HUES6 (cell line): ENCODE data around the gene MBTD1.
"Not testable (repeated sequence)": the region's sequence is repeated elsewhere in the genome, so short reads cannot be mapped to it uniquely, and the experiment has no call there.

Source experiments
- H3K27ac ChIP-seq: 2 replicates; pipeline ENCODE4 v1.7.0; 2013; ENCODE audit warnings: low read depth, mild to moderate bottlenecking, low read length, inconsistent platforms
- H3K27me3 ChIP-seq: 2 replicates; pipeline ENCODE4 v1.6.1; 2013; ENCODE audit warnings: low read length; ENCODE audit not compliant: control insufficient read depth, insufficient read depth
- H3K36me3 ChIP-seq: 2 replicates; pipeline ENCODE4 v1.6.1; 2013; ENCODE audit warnings: low read length; ENCODE audit not compliant: control insufficient read depth, insufficient read depth
- H3K4me1 ChIP-seq: 2 replicates; pipeline ENCODE4 v1.6.1; 2013; ENCODE audit warnings: low read length; ENCODE audit not compliant: control insufficient read depth, insufficient read depth
- H3K4me3 ChIP-seq: 2 replicates; pipeline ENCODE4 v1.5.1; 2013; ENCODE audit warnings: low read depth, low read length
- H3K9ac ChIP-seq: one replicate; pipeline ENCODE4 v1.6.1; 2013; ENCODE audit warnings: mild to moderate bottlenecking, low read length
- H3K9me3 ChIP-seq: 2 replicates; pipeline ENCODE4 v1.6.1; 2013; ENCODE audit warnings: low read depth, low read length; ENCODE audit not compliant: control insufficient read depth, insufficient read depth

The MBTD1 gene

DNA sequence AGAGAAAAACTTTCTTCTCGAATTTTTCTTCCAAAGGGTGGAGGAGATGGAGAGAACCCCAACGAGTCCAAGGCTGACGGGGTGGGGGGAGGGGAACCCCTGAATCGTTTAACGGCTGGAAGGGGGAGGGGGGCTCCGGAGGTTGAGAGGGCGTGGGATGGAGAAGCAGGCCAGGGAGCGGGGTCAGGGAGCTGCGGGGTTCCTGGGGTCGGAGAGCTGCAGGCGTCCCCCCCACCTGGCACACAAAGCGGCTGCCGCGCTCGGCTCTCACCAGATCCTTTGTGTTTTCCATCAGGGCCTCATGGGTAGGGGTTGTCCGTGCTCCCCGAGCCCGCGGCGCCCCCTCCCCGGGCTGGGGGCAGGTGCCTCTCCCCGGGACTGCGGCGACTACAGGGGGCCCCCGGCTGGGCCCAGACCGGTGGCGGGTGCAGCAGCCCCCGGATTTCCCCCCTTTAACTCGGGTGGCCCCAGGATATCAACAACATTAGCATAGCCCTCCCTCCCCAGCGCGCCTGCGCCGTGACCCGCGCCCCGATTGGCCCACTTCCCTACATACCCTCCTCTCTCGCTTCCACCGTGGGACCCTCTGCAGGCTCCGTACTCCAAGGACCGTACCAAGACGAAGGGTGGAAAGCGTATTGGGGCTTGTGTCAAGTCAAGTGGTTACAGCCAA, at the start of gene MBTD1:
Gene MBTD1, minus strand, starts transcription at position 486 of the 673 bp plus-strand sequence. CDS start 34,888 bp downstream, outside the sequence.
- H3K4me1 ChIP-seq, result peaks cover 24% of the 10 kb centered on the region; the same call in 1 of the 2 replicates
- peaks cover 49% of the 10 kb centered on the region for H3K36me3 ChIP-seq
- H3K9ac ChIP-seq, result peak within 1 kb of the TSS; percentile 97

GRCh38 chr17:51305182-51305581, 45.3 kb upstream of the MBTD1 start:
- H3K27me3 ChIP-seq, result no peaks in the 10 kb centered on the region
- H3K4me1 ChIP-seq, result peaks cover 15% of the 10 kb centered on the region
- no peak overlapping the region for H3K9ac ChIP-seq
- H3K27ac ChIP-seq, result no peak overlapping the region
- H3K36me3 ChIP-seq, result no peaks in the 10 kb centered on the region
- H3K9me3 ChIP-seq, result peaks cover 11% of the 10 kb centered on the region; the same call in 1 of the 2 replicates
- no peak overlapping the region for H3K4me3 ChIP-seq

More for the DNA sequence above, at the start of gene MBTD1:
- no peaks in the 10 kb centered on the region for H3K9me3 ChIP-seq
- H3K27ac ChIP-seq, result peak within 1 kb of the TSS; percentile 97
- no peaks in the 10 kb centered on the region for H3K27me3 ChIP-seq
- peak within 1 kb of the TSS; percentile 77 for H3K4me3 ChIP-seq

GRCh38 chr17:51299859-51300258, 40.0 kb upstream of the MBTD1 start:
- H3K36me3 ChIP-seq, result peaks cover 25% of the 10 kb centered on the region
- H3K9ac ChIP-seq, result no peak overlapping the region
- peaks cover 28% of the 10 kb centered on the region for H3K4me1 ChIP-seq
- H3K27ac ChIP-seq, result no peak overlapping the region
- no peak overlapping the region for H3K4me3 ChIP-seq
- H3K9me3 ChIP-seq, result peaks cover under 1% of the 10 kb centered on the region; the same call in 1 of the 2 replicates
- H3K27me3 ChIP-seq, result no peaks in the 10 kb centered on the region

DNA sequence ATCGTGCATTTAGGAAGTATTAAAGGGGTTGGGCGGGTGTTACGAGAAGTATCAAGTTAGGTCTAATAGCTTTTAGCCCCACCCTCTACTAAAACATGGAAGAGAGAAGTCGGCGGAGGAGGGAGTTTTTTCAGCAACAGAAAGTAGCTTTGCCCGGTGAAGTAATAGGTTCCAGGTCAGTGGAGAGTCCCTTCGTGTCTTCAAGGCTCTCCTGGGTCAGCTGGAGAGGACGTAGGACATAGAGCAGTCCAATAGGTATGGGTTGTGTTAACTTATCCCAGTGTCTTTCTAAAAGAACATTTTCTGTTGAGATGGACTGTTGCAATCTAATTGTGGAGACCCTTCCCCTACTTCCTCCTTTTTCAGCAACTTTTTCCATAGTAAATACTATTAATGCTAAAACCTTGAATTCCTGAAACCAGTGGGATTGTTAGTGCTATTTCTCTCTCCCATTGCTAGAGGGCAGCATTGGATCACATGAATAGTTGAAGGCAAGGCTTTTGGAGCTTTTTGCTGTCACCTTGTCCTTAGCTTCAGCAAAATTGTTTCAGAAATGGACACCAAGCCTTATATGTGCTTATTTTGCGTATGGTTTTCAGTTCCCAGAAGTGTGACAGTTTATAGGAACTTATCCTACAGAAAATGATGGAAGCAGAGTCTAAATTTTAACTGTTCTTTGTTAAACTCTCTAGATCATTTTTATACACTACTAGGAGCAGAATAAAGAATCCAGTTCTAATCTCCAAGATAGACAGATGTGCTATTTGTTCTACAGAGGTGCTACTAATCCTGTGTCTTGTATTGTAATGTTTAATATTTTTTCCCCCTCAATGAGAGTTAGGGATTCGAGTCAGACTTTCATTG, 38.9 kb upstream of the MBTD1 start:
- Histone ChIP-seq H3K9ac (no peak overlapping the region), H3K27ac (peak overlapping the region; percentile 38; the same call in 1 of the 2 replicates), H3K4me3 (no peak overlapping the region), H3K36me3 (peaks cover 31% of the 10 kb centered on the region), H3K9me3 (no peaks in the 10 kb centered on the region), H3K4me1 (peaks cover 28% of the 10 kb centered on the region), H3K27me3 (no peaks in the 10 kb centered on the region)

- not testable (repeated sequence) for H3K9me3 ChIP-seq, H3K9ac ChIP-seq, H3K27me3 ChIP-seq, H3K4me3 ChIP-seq, H3K27ac ChIP-seq, H3K4me1 ChIP-seq
- H3K36me3 ChIP-seq, result peaks cover 67% of the 10 kb centered on the region
Measured at GRCh38 chr17:51294338-51294737, 34.5 kb upstream of the MBTD1 start.

GRCh38 chr17:51289696-51290111, 29.9 kb upstream of the MBTD1 start:
- Histone ChIP-seq H3K27ac (no peak overlapping the region), H3K27me3 (no peaks in the 10 kb centered on the region), H3K4me3 (no peak overlapping the region), H3K9me3 (no peaks in the 10 kb centered on the region), H3K4me1 (peaks cover 3% of the 10 kb centered on the region; the same call in 1 of the 2 replicates), H3K36me3 (peaks cover 90% of the 10 kb centered on the region), H3K9ac (no peak overlapping the region)

GRCh38 chr17:51287412-51287811, 27.6 kb upstream of the MBTD1 start:
- Histone ChIP-seq H3K36me3 (peaks cover 85% of the 10 kb centered on the region), H3K9ac (no peak overlapping the region), H3K4me1 (peaks cover 3% of the 10 kb centered on the region; the same call in 1 of the 2 replicates), H3K27ac (no peak overlapping the region), H3K4me3 (no peak overlapping the region), H3K9me3 (no peaks in the 10 kb centered on the region), H3K27me3 (no peaks in the 10 kb centered on the region)

DNA sequence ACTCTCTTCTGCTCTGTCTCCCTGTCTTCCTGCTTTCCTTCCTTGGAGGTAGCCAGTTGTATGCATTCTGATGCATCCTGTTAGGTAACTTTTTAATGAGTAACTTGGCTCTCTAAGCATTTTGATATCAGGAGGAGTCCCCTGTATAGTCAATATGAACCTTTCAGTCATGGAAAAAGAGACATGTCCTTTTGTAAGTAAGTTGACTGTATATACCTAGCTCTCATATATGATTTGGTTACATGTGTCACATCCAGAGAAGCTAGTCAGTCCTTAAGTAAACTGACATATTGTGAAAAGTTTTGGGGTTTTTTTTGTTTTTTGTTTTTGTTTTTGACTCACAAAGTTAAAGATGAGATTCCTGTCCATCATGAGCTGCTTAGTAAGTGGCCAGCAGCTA, 19.3 kb upstream of the MBTD1 start:
- no peaks in the 10 kb centered on the region for H3K4me1 ChIP-seq
- no peaks in the 10 kb centered on the region for H3K27me3 ChIP-seq
- H3K9ac ChIP-seq, result no peak overlapping the region
- H3K9me3 ChIP-seq, result no peaks in the 10 kb centered on the region
- no peak overlapping the region for H3K27ac ChIP-seq
- no peak overlapping the region for H3K4me3 ChIP-seq
- H3K36me3 ChIP-seq, result peaks cover 86% of the 10 kb centered on the region

DNA sequence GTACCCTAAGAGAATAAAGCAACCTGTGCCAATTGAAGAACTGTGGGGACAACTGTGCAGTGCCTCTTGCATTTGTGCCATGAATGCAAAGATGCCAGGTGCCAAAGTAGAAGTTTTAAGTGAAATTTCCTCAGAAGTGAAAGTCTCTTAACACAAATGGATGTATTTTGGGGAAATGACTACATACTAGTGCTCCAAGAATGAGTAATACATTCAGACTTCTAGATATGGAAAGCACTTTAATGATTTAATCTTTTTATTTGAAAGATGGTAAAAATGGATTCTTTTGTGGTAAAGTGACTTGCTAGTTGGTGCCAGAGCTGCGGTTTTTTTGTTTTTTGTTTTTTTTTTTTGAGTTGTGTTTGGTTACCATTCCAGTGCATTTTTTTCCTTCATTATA, 15.5 kb upstream of the MBTD1 start:
- peaks cover 95% of the 10 kb centered on the region for H3K36me3 ChIP-seq
- no peak overlapping the region for H3K27ac ChIP-seq
- H3K4me1 ChIP-seq, result no peaks in the 10 kb centered on the region
- no peak overlapping the region for H3K9ac ChIP-seq
- H3K4me3 ChIP-seq, result no peak overlapping the region
- no peaks in the 10 kb centered on the region for H3K27me3 ChIP-seq
- no peaks in the 10 kb centered on the region for H3K9me3 ChIP-seq

DNA sequence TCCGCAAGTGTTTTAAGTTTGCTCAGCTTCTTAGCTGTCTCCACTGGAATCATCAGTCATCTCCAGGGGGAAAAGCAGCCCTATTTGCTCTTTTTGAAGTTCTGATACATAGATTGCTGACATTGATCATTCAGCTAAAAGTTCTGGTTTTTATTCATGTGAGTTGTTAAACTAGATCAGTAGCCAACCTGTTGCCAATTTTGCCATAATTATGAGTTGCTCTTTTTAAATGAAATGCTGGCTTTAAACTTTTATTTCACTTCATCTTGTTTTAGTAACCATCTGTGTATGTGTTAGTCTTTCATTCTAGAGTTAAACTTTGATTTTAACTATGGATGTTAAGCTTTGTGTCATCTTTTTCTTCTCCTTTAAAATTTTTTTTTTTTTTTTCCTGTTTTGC, 13.0 kb upstream of the MBTD1 start:
- Histone ChIP-seq H3K27ac (no peak overlapping the region), H3K36me3 (peaks cover 92% of the 10 kb centered on the region), H3K4me1 (no peaks in the 10 kb centered on the region), H3K9me3 (no peaks in the 10 kb centered on the region), H3K4me3 (no peak overlapping the region), H3K9ac (no peak overlapping the region), H3K27me3 (no peaks in the 10 kb centered on the region)

- Histone ChIP-seq H3K4me1 (no peaks in the 10 kb centered on the region), H3K36me3 (peaks cover 92% of the 10 kb centered on the region), H3K9me3 (no peaks in the 10 kb centered on the region), H3K9ac (no peak overlapping the region), H3K27ac (no peak overlapping the region), H3K27me3 (no peaks in the 10 kb centered on the region), H3K4me3 (no peak overlapping the region)
Measured at GRCh38 chr17:51270636-51271035, 10.8 kb upstream of the MBTD1 start.
